ENCODE data around the gene MS4A8.
"Not testable (repeated sequence)": the region's sequence is repeated elsewhere in the genome, so short reads cannot be mapped to it uniquely, and the experiment has no call there.

DNA sequence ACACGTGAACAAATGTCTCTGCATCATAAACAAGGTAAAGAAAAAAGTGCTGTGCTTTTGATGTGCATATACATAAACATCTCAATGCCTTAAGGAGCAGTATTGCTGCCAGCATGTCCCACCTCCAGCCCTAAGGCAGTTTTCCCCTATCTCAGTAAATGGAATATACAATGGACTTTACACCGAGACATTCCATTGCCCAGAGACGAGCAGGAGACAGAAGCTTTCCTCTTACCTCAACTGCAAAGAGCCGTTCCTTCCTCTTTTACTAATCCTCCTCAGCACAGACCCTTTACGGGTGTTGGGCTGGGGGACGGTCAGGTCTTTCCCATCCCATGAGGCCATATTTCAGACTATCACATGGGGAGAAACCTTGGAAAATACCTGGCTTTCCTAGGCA is 14.0 kb downstream of the MS4A8 start:
- not testable (repeated sequence) for TF ChIP-seq CTCF, POLR2A (IDR thresholded peaks at IDR 0.05)

Measured in uterus (tissue), 2 donors.